MM.1S (cell line): ENCODE measurements around the gene PARVA.

ENCODE experiments used
- EZH2phosphoT487 ChIP-seq: fragments of 300-600 bp; sonication (generic); IDR thresholded peaks from 2 replicates; pipeline ENCODE4 v1.6.1; 2018; ENCODE audit warnings: antibody characterized with exemption, low read length
- TF ChIP-seq, protein P1 (sequence below): fragments of 300-600 bp; sonication (generic); IDR thresholded peaks from 2 replicates; pipeline ENCODE4 v1.5.1; 2016; ENCODE audit warnings: antibody characterized with exemption, low read length, mixed read lengths

DNA sequence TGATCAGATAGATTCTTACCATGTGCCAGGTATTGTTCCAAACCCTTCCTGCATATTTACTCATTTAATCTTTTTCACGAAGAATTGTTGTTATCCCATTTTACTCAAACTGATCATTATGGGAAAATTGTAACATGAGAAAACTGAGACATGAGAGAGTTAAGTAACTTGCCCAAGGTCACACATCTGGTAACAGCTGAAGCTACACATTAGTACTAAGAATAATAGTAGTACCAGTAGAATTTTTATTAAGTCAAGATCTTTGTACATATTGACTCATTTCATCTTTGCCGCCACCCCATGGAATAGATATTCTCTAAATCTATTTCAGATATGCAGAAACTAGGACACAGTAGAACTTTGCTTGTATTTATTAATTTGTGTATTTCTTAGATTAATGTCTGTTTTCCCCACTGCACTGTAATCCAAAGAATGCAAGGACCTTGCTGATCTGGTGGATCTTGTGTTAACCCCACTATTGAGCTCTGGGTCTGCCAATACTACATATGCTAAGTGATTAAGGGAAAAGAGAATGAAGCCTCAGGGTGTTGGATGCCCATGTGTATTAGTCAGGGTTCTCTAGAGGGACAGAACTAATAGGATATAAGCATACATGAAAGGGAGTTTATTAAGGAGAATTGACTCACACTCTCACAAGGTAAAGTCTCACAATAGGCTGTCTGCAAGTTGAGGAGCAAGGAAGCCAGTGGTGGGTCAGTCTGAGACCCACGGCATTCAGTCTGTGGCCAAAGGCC is 72.8 kb downstream of the PARVA start:
- TF ChIP-seq, protein P1, sequence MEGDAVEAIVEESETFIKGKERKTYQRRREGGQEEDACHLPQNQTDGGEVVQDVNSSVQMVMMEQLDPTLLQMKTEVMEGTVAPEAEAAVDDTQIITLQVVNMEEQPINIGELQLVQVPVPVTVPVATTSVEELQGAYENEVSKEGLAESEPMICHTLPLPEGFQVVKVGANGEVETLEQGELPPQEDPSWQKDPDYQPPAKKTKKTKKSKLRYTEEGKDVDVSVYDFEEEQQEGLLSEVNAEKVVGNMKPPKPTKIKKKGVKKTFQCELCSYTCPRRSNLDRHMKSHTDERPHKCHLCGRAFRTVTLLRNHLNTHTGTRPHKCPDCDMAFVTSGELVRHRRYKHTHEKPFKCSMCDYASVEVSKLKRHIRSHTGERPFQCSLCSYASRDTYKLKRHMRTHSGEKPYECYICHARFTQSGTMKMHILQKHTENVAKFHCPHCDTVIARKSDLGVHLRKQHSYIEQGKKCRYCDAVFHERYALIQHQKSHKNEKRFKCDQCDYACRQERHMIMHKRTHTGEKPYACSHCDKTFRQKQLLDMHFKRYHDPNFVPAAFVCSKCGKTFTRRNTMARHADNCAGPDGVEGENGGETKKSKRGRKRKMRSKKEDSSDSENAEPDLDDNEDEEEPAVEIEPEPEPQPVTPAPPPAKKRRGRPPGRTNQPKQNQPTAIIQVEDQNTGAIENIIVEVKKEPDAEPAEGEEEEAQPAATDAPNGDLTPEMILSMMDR, result no peak
- TF ChIP-seq EZH2phosphoT487, result no peak
